Retinal pigment epithelial cell (primary cell): ENCODE measurements around the gene TTR.

Experiments
- DNase-seq: peaks from one replicate; pipeline ENCODE4 v3.0.0-alpha.2; 2010; ENCODE audit warnings: low read depth
- H3K4me3 ChIP-seq: 2 replicates; pipeline ENCODE4 v1.5.1; 2011; ENCODE audit warnings: mild to moderate bottlenecking, low read length, control low read depth, moderate library complexity
- CTCF ChIP-seq: conservative IDR thresholded peaks from 2 replicates; pipeline ENCODE4 v1.5.1; 2011; ENCODE audit warnings: low read depth, low read length, control low read depth, inconsistent platforms

TTR gene

GRCh38 chr18:31626409-31626808 lies 34.7 kb downstream of the TTR start:
- no peak overlapping the region for H3K4me3 ChIP-seq
- DNase-seq, result no peak
- no peak for TF ChIP-seq CTCF

- TF ChIP-seq CTCF, result no peak
- DNase-seq, result no peak
- no peak overlapping the region for H3K4me3 ChIP-seq
These were observed 38.9 kb downstream of the TTR start for GRCh38 chr18:31630549-31630948.

- TF ChIP-seq CTCF, result no peak
- H3K4me3 ChIP-seq, result no peak overlapping the region
- DNase-seq, result no peak
These were observed 39.8 kb downstream of the TTR start for GRCh38 chr18:31631526-31631925.

GRCh38 chr18:31632356-31632755 lies 40.7 kb downstream of the TTR start:
- no peak for TF ChIP-seq CTCF
- DNase-seq, result no peak
- no peak overlapping the region for H3K4me3 ChIP-seq

GRCh38 chr18:31633392-31634330 lies 42.0 kb downstream of the TTR start:
- no peak for TF ChIP-seq CTCF
- H3K4me3 ChIP-seq, result no peak overlapping the region
- DNase-seq, result no peak

- TF ChIP-seq CTCF, result no peak
- DNase-seq, result no peak
- no peak overlapping the region for H3K4me3 ChIP-seq
These were observed 42.6 kb downstream of the TTR start for GRCh38 chr18:31634331-31634713.

GRCh38 chr18:31636387-31636786 lies 44.7 kb downstream of the TTR start:
- no peak for TF ChIP-seq CTCF
- no peak overlapping the region for H3K4me3 ChIP-seq
- DNase-seq, result no peak
